Left lung (tissue), 10 donors: ENCODE data around the gene PLXNB2. TPM values are rescaled to one million over a fixed set of nuclear protein-coding genes. Genes with fewer than 3 reads are reported as not detected.

Experiments
- ATAC-seq: fragments of 200-7000 bp; cut with Tn5 transposase; one replicate; pipeline ENCODE4 v1.9.1; 2020; ENCODE audit warnings: moderate library complexity
- DNase-seq, 4 donors: peaks; one replicate each; pipeline ENCODE4 v3.0.0-alpha.2; 2013 to 2020
- H3K27ac ChIP-seq, 2 donors: fragments of 200-600 bp; sonication (generic) in 1 of 2; one replicate each; pipeline versions ENCODE4 v1.5.0 to v1.8.0; 2020 to 2021
- H3K27me3 ChIP-seq, 2 donors: fragments of 200-600 bp; sonication (generic) in 1 of 2; one replicate each; pipeline versions ENCODE4 v1.5.0 to v1.8.0; 2020 to 2021
- H3K36me3 ChIP-seq, 2 donors: fragments of 200-600 bp; sonication (generic) in 1 of 2; one replicate each; pipeline versions ENCODE4 v1.5.0 to v1.8.0; 2020 to 2021
- H3K4me1 ChIP-seq, 2 donors: fragments of 200-600 bp; one replicate each; pipeline ENCODE4 v1.8.0; 2021
- H3K4me3 ChIP-seq, 2 donors: fragments of 200-600 bp; sonication (generic) in 1 of 2; one replicate each; pipeline versions ENCODE4 v1.5.0 to v1.8.0; 2020 to 2021; ENCODE audit warnings: mild to moderate bottlenecking in 1 of 2
- H3K9me3 ChIP-seq, 2 donors: fragments of 200-600 bp; sonication (generic) in 1 of 2; one replicate each; pipeline versions ENCODE4 v1.5.0 to v1.8.0; 2020 to 2021
- CTCF ChIP-seq, 2 donors: fragments of 200-600 bp; sonication (generic) in 1 of 2; IDR thresholded peaks; one replicate each; pipeline versions ENCODE4 v1.5.0 to v1.8.0; 2021; ENCODE audit warnings: antibody characterized with exemption in 2 of 2
- intact Hi-C, 2 donors: fragments of 100-400 bp; cut with DNase I; formaldehyde crosslinking; loops; one replicate each; pipeline versions ENCODE4 v1.11.2 to v1.14.2; 2022
- polyA plus RNA-seq, 6 donors: library from polyadenylated mRNA; unstranded; fragments of 120-200 nt; gene quantifications; one replicate each; pipeline ENCODE4 v1.2.1, GENCODE V29; 2013; ENCODE audit not compliant: insufficient read length in 6 of 6
- total RNA-seq, 2 donors: library from RNA; stranded (reverse); fragmentation: NEBNext Ultra II Directional; extraction: Animal tissue kit (Norgen Biotek cat#: 25700); gene quantifications; one replicate each; pipeline ENCODE4 v1.2.1, GENCODE V29; 2021
- donor health status: DM: no; HTN: yes; CAD: no.
- donor health status: DM: no; HTN: no; CAD: no.

The PLXNB2 gene
- total and polyA plus RNA-seq, 8 donors = 116 to 391 (median 145) TPM

- Histone ChIP-seq H3K36me3 (peaks cover 0 to 94% of the 10 kb centered on the region in 2 donors), H3K9me3 (no peaks in the 10 kb centered on the region), H3K27me3 (no peaks in the 10 kb centered on the region), H3K4me3 (no peak overlapping the region), H3K4me1 (no peaks in the 10 kb centered on the region), H3K27ac (no peak overlapping the region)
- no peak for DNase-seq
- ATAC-seq = no peak
- intact Hi-C loops = no loop called here
- no peak for TF ChIP-seq CTCF (IDR thresholded peaks at IDR 0.05)
Measured at GRCh38 chr22:50226063-50226874, 81.2 kb downstream of the PLXNB2 start.

- no peak for TF ChIP-seq CTCF (IDR thresholded peaks at IDR 0.05)
- intact Hi-C loops = no loop called here
- H3K9me3 ChIP-seq = no peaks in the 10 kb centered on the region
- no peak overlapping the region for H3K4me3 ChIP-seq
- H3K27me3 ChIP-seq = no peaks in the 10 kb centered on the region
- DNase-seq (no peak), ATAC-seq (no peak)
- H3K36me3 ChIP-seq = peaks cover 0 to 98% of the 10 kb centered on the region in 2 donors
- no peaks in the 10 kb centered on the region for H3K4me1 ChIP-seq
- no peak overlapping the region for H3K27ac ChIP-seq
Measured at GRCh38 chr22:50225200-50225969, 82.1 kb downstream of the PLXNB2 start.

Other genes starting within 250 kb of the PLXNB2 start
- gene TTLL8, start 249.3 kb downstream of the PLXNB2 start, total RNA-seq = not detected
- not detected for gene TTLL8, start 249.3 kb downstream of the PLXNB2 start, polyA plus RNA-seq
- gene MLC1, start 222.2 kb downstream of the PLXNB2 start, total RNA-seq = 1 to 10 TPM in 1 of 2 donors, under 1 TPM in 1; 0.39 to 2.9 TPM
- gene MLC1, start 222.2 kb downstream of the PLXNB2 start, polyA plus RNA-seq = 1 to 10 TPM; 1.5 to 3.0 (median 2.1) TPM
- gene MOV10L1, start 217.6 kb downstream of the PLXNB2 start, total RNA-seq = 1 to 10 TPM in 1 of 2 donors, under 1 TPM in 1; 0.37 to 1.7 TPM
- gene MOV10L1, start 217.6 kb downstream of the PLXNB2 start, polyA plus RNA-seq = 1 to 10 TPM; 1.7 to 4.7 (median 2.7) TPM
- gene PANX2, start 136.9 kb downstream of the PLXNB2 start, total RNA-seq = 1 to 10 TPM; 2.1 to 4.6 TPM
- gene PANX2, start 136.9 kb downstream of the PLXNB2 start, polyA plus RNA-seq = under 1 TPM; 0.51 to 0.84 (median 0.61) TPM
- gene TRABD, start 121.7 kb downstream of the PLXNB2 start, total RNA-seq = 10 to 100 TPM; 37.5 to 54.2 TPM
- gene TRABD, start 121.7 kb downstream of the PLXNB2 start, polyA plus RNA-seq = 10 to 100 TPM; 16.0 to 29.1 (median 22.1) TPM
- gene SELENOO, start 106.6 kb downstream of the PLXNB2 start, total RNA-seq = 10 to 100 TPM; 19.5 to 22.0 TPM
- 10 to 100 TPM; 18.5 to 28.9 (median 21.8) TPM for gene SELENOO, start 106.6 kb downstream of the PLXNB2 start, polyA plus RNA-seq
- 10 to 100 TPM; 40.8 to 41.3 TPM for gene TUBGCP6, start 62.6 kb downstream of the PLXNB2 start, total RNA-seq
- gene TUBGCP6, start 62.6 kb downstream of the PLXNB2 start, polyA plus RNA-seq = 10 to 100 TPM; 37.2 to 50.1 (median 44.5) TPM
- gene HDAC10, start 56.4 kb downstream of the PLXNB2 start, total RNA-seq = 10 to 100 TPM; 39.1 to 42.2 TPM
- 10 to 100 TPM; 23.9 to 39.6 (median 34.0) TPM for gene HDAC10, start 56.4 kb downstream of the PLXNB2 start, polyA plus RNA-seq
- gene MAPK12, start 46.0 kb downstream of the PLXNB2 start, total RNA-seq = 10 to 100 TPM; 11.6 to 14.6 TPM
- 10 to 100 TPM; 14.2 to 31.4 (median 23.2) TPM for gene MAPK12, start 46.0 kb downstream of the PLXNB2 start, polyA plus RNA-seq
- 10 to 100 TPM; 10.3 to 15.1 TPM for gene MAPK11, start 37.3 kb downstream of the PLXNB2 start, total RNA-seq
- 10 to 100 TPM; 12.9 to 21.5 (median 14.7) TPM for gene MAPK11, start 37.3 kb downstream of the PLXNB2 start, polyA plus RNA-seq
- gene DENND6B, start 19.4 kb upstream of the PLXNB2 start, total RNA-seq = 1 to 10 TPM; 7.3 to 8.2 TPM
- gene DENND6B, start 19.4 kb upstream of the PLXNB2 start, polyA plus RNA-seq = 10 to 100 TPM in 5 of 6 donors, 1 to 10 TPM in 1; 9.0 to 18.8 (median 14.0) TPM
- 10 to 100 TPM; 41.5 to 53.0 TPM for gene PPP6R2, start 35.7 kb upstream of the PLXNB2 start, total RNA-seq
- 10 to 100 TPM; 36.9 to 60.1 (median 40.8) TPM for gene PPP6R2, start 35.7 kb upstream of the PLXNB2 start, polyA plus RNA-seq
- 10 to 100 TPM; 57.1 to 69.9 TPM for gene SBF1, start 167.4 kb upstream of the PLXNB2 start, total RNA-seq
- gene SBF1, start 167.4 kb upstream of the PLXNB2 start, polyA plus RNA-seq = 10 to 100 TPM; 31.6 to 47.4 (median 38.0) TPM
- 1 to 10 TPM; 2.2 to 3.5 TPM for gene ADM2, start 173.9 kb upstream of the PLXNB2 start, total RNA-seq
- gene ADM2, start 173.9 kb upstream of the PLXNB2 start, polyA plus RNA-seq = under 1 TPM; 0.29 to 0.86 (median 0.46) TPM
- gene MIOX, start 179.2 kb upstream of the PLXNB2 start, total RNA-seq = not detected
- gene MIOX, start 179.2 kb upstream of the PLXNB2 start, polyA plus RNA-seq = under 1 TPM in 5 of 6 donors, not detected in 1; 0.12 to 0.27 (median 0.15) TPM
- 10 to 100 TPM; 73.1 to 76.4 TPM for gene LMF2, start 200.1 kb upstream of the PLXNB2 start, total RNA-seq
- gene LMF2, start 200.1 kb upstream of the PLXNB2 start, polyA plus RNA-seq = 10 to 100 TPM; 32.9 to 61.2 (median 41.8) TPM
- gene NCAPH2, start 200.6 kb upstream of the PLXNB2 start, total RNA-seq = 10 to 100 TPM; 45.5 to 50.1 TPM
- 10 to 100 TPM; 41.6 to 52.9 (median 44.7) TPM for gene NCAPH2, start 200.6 kb upstream of the PLXNB2 start, polyA plus RNA-seq
- 1 to 10 TPM; 2.3 to 3.1 TPM for gene SCO2, start 218.0 kb upstream of the PLXNB2 start, total RNA-seq
- gene SCO2, start 218.0 kb upstream of the PLXNB2 start, polyA plus RNA-seq = 1 to 10 TPM in 5 of 6 donors, not detected in 1; 1.1 to 3.3 (median 2.1) TPM
- gene TYMP, start 222.4 kb upstream of the PLXNB2 start, total RNA-seq = 100 to 1,000 TPM; 130 to 256 TPM
- 1 to 10 TPM; 2.6 to 5.6 (median 3.0) TPM for gene TYMP, start 222.4 kb upstream of the PLXNB2 start, polyA plus RNA-seq
- under 1 TPM; 0.29 to 0.73 TPM for gene KLHDC7B, start 238.3 kb upstream of the PLXNB2 start, total RNA-seq
- under 1 TPM in 3 of 6 donors, not detected in 3; 0.03 to 0.07 (median 0.06) TPM for gene KLHDC7B, start 238.3 kb upstream of the PLXNB2 start, polyA plus RNA-seq